Fibroblast of villous mesenchyme (primary cell): ENCODE results near the gene KIF26B. TPM values are rescaled to one million over a fixed set of nuclear protein-coding genes. Genes with fewer than 3 reads are reported as not detected.

ENCODE experiments used
- DNase-seq: peaks from one replicate; pipeline ENCODE4 v3.0.0-alpha.2; 2010; ENCODE audit warnings: low read depth
- H3K4me3 ChIP-seq: 2 replicates; pipeline ENCODE4 v1.5.1; 2011; ENCODE audit warnings: low read depth, mild to moderate bottlenecking, low read length
- total RNA-seq: library from RNA; depleted of rRNA; stranded (reverse); fragments of >200 nt; gene quantifications from 2 replicates; pipeline ENCODE4 v1.2.3, GENCODE V29; 2012
- TF ChIP-seq, protein P1 (sequence below): IDR thresholded peaks from 2 replicates; pipeline ENCODE4 v1.5.1; 2012; ENCODE audit warnings: low read depth, mild to moderate bottlenecking, low read length; ENCODE audit not compliant: insufficient read depth

Gene KIF26B
- total RNA-seq, 1 donor, result 12.1 TPM

DNA sequence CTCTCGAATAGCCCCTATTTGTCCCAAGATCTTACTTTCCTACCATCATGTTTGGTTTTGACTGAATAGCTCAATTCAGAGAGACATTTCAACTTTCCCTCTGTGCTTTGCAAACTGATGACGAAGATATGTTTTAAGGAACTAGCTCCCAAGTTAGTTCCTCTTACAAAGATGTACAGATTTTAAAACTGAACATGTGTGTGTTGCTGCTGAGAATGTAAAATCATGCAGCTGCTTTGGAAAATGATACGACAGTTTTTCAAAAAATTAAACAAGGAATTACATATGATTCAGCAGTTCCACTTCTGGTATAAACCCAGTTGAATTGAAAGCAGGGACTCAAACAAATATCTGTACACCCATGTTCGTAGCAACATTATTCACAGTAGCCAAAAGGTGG, 33.6 kb downstream of the KIF26B start:
- no peak for DNase-seq
- TF ChIP-seq, protein P1, sequence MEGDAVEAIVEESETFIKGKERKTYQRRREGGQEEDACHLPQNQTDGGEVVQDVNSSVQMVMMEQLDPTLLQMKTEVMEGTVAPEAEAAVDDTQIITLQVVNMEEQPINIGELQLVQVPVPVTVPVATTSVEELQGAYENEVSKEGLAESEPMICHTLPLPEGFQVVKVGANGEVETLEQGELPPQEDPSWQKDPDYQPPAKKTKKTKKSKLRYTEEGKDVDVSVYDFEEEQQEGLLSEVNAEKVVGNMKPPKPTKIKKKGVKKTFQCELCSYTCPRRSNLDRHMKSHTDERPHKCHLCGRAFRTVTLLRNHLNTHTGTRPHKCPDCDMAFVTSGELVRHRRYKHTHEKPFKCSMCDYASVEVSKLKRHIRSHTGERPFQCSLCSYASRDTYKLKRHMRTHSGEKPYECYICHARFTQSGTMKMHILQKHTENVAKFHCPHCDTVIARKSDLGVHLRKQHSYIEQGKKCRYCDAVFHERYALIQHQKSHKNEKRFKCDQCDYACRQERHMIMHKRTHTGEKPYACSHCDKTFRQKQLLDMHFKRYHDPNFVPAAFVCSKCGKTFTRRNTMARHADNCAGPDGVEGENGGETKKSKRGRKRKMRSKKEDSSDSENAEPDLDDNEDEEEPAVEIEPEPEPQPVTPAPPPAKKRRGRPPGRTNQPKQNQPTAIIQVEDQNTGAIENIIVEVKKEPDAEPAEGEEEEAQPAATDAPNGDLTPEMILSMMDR, result no peak
- no peak overlapping the region for H3K4me3 ChIP-seq

GRCh38 chr1:245195398-245195797, 40.6 kb downstream of the KIF26B start:
- no peak overlapping the region for H3K4me3 ChIP-seq
- DNase-seq, result no peak
- TF ChIP-seq, protein P1, result no peak

DNA sequence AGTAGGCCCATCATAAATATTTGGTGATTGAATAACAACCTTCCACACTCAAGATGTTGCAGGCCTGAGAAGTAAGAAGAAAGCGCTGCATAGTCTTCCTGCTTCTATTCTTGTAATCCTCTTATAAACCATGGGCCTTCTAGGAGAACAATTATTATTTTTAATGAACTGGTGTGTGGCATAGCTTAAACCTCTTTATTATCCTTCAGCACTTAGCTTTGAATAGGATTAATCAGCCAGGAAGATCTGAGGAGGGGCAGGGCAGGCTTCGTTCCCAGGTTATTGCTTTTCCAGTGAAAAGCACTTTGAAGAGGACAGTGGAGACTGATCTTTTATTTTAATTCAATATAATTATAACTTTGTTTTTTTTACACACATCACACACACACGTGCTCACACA, 42.3 kb downstream of the KIF26B start:
- no peak for DNase-seq
- TF ChIP-seq, protein P1, result no peak
- no peak overlapping the region for H3K4me3 ChIP-seq

DNA sequence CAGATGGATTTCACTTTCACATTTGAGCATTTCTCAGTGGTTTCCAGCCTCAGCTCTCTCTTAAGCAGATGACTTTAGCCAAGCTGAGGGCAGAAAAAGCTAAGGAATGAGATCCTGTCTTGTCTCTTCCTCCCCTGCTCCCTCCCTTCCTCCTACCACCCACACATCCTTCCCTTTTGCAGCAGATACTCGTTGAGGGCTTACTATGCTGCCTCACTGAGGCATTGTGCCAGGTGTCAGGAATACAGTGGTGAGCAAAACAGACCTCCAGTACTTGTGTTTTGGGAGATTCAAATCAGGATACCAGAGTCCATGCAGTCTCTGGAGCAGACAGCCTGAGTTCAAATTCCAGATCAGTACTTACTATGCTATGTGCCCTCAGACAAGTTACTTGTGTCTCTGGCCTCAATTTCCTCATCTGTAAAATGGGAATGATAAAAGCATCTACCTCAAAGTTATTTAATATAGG, 43.2 kb downstream of the KIF26B start:
- TF ChIP-seq, protein P1, result no peak
- no peak overlapping the region for H3K4me3 ChIP-seq
- peak; percentile 59 for DNase-seq

GRCh38 chr1:245198748-245199516, 44.1 kb downstream of the KIF26B start:
- DNase-seq, result no peak
- TF ChIP-seq, protein P1, result no peak
- no peak overlapping the region for H3K4me3 ChIP-seq

DNA sequence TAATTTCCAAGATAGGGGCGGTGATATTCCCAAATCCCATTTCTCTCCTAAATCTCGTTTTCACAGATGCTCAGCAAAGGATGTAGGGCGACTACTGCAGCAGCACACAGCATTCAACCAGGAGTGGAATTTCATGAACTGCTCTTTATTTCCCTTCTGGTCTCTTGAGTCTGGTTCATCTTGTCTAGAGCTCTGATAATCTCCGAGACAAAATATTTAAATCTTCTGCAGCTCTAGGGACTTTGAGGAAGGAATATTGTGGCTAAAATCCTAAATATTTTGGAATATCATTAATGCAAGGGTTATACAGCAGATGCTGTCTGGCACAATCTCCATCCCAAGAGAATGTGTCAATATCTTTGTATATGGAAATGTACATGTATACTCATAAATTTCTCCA, 45.4 kb downstream of the KIF26B start:
- TF ChIP-seq, protein P1, result no peak
- no peak for DNase-seq
- no peak overlapping the region for H3K4me3 ChIP-seq

DNA sequence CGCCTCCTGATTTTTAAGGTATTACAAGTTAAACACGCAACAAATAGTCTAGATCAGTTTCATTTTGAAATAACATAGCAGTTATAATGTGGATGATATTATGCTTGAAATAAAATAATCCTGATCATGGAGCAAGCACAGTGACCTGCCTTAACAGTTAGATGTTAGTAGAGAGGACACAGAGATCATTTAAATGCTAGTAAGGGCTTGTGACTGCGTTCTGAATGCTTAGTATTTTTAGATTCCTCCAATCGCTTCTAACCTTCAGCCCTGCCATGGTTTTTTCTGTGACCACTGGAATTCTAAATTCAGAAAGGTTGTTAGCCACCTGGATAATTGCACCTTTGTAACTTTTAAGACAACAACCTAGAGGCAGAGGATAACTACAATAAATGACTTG, 46.4 kb downstream of the KIF26B start:
- no peak overlapping the region for H3K4me3 ChIP-seq
- TF ChIP-seq, protein P1, result no peak
- DNase-seq, result no peak
